Neural crest cell (in vitro differentiated cells): Measurements from ENCODE around the gene GIPC2. TPM values are rescaled to one million over a fixed set of nuclear protein-coding genes. Genes with fewer than 3 reads are reported as not detected.
"Not testable (repeated sequence)": the region's sequence is repeated elsewhere in the genome, so short reads cannot be mapped to it uniquely, and the experiment has no call there.

Experiments
- DNase-seq: peaks from one replicate; pipeline ENCODE4 v3.0.0; 2021; ENCODE audit warnings: low read depth, mixed read lengths, low spot score
- H3K27ac Mint-ChIP-seq: one replicate; pipeline ENCODE4 v1.8.0; 2021; ENCODE audit warnings: mild to moderate bottlenecking, mixed read lengths; ENCODE audit not compliant: unreplicated experiment
- H3K27me3 Mint-ChIP-seq: 2 replicates; pipeline ENCODE4 v1.8.0; 2021; ENCODE audit warnings: low read depth, mild to moderate bottlenecking, mixed read lengths
- H3K36me3 Mint-ChIP-seq: 2 replicates; pipeline ENCODE4 v1.8.0; 2021; ENCODE audit warnings: low read depth, mild to moderate bottlenecking, mixed read lengths
- H3K4me1 Mint-ChIP-seq: 2 replicates; pipeline ENCODE4 v1.8.0; 2021; ENCODE audit warnings: mixed read lengths
- H3K4me3 Mint-ChIP-seq: one replicate; pipeline ENCODE4 v1.8.0; 2021; ENCODE audit warnings: mild to moderate bottlenecking, mixed read lengths
- H3K9me3 Mint-ChIP-seq: 2 replicates; pipeline ENCODE4 v1.8.0; 2021; ENCODE audit warnings: mixed read lengths
- CTCF ChIP-seq: fragments of 200-600 bp; sonication (generic); conservative IDR thresholded peaks from 2 replicates; pipeline ENCODE4 v1.5.0; 2021; ENCODE audit warnings: antibody characterized with exemption, mild to moderate bottlenecking
- total RNA-seq: library from RNA; stranded (reverse); gene quantifications from 2 replicates; pipeline ENCODE4 v1.2.1, GENCODE V29; 2021

The GIPC2 gene
- total RNA-seq, 1 donor from 2014 or later = not detected

GRCh38 chr1:78078358-78078757 is 32.6 kb downstream of the GIPC2 start:
- no peak overlapping the region for H3K4me3 Mint-ChIP-seq
- DNase-seq = no peak
- no peak overlapping the region for H3K27ac Mint-ChIP-seq

GRCh38 chr1:78079580-78079979 is 33.8 kb downstream of the GIPC2 start:
- Mint-ChIP-seq H3K27me3 (no peaks in the 10 kb centered on the region), H3K4me1 (peaks cover 13% of the 10 kb centered on the region), H3K27ac (no peak overlapping the region), H3K9me3 (peaks cover 4% of the 10 kb centered on the region), H3K4me3 (no peak overlapping the region), H3K36me3 (no peaks in the 10 kb centered on the region)
- no peak for TF ChIP-seq CTCF
- DNase-seq = no peak

More at GRCh38 chr1:78078358-78078757, 32.6 kb downstream of the GIPC2 start:
- H3K4me1 Mint-ChIP-seq = peaks cover 13% of the 10 kb centered on the region
- H3K9me3 Mint-ChIP-seq = peaks cover 3% of the 10 kb centered on the region
- no peak for TF ChIP-seq CTCF
- no peaks in the 10 kb centered on the region for H3K27me3 Mint-ChIP-seq
- H3K36me3 Mint-ChIP-seq = no peaks in the 10 kb centered on the region

GRCh38 chr1:78080767-78081166 is 35.0 kb downstream of the GIPC2 start:
- TF ChIP-seq CTCF = no peak
- no peaks in the 10 kb centered on the region for H3K36me3 Mint-ChIP-seq
- peaks cover 8% of the 10 kb centered on the region for H3K9me3 Mint-ChIP-seq
- no peak for DNase-seq
- H3K4me3 Mint-ChIP-seq = no peak overlapping the region
- H3K27ac Mint-ChIP-seq = no peak overlapping the region
- H3K4me1 Mint-ChIP-seq = peaks cover 13% of the 10 kb centered on the region
- no peaks in the 10 kb centered on the region for H3K27me3 Mint-ChIP-seq

- Mint-ChIP-seq H3K4me3 (no peak overlapping the region), H3K4me1 (peaks cover 13% of the 10 kb centered on the region), H3K36me3 (peaks cover 3% of the 10 kb centered on the region), H3K27ac (no peak overlapping the region), H3K27me3 (peaks cover 2% of the 10 kb centered on the region), H3K9me3 (peaks cover 17% of the 10 kb centered on the region)
- no peak for DNase-seq
- no peak for TF ChIP-seq CTCF
Observed at GRCh38 chr1:78081980-78082860, 36.5 kb downstream of the GIPC2 start.

GRCh38 chr1:78084639-78085038 is 38.9 kb downstream of the GIPC2 start:
- H3K27ac Mint-ChIP-seq, H3K4me3 Mint-ChIP-seq, DNase-seq, H3K36me3 Mint-ChIP-seq, H3K4me1 Mint-ChIP-seq, H3K27me3 Mint-ChIP-seq: not testable (repeated sequence)
- peaks cover 14% of the 10 kb centered on the region for H3K9me3 Mint-ChIP-seq

GRCh38 chr1:78086697-78087096 is 40.9 kb downstream of the GIPC2 start:
- no peak overlapping the region for H3K4me3 Mint-ChIP-seq
- no peak overlapping the region for H3K27ac Mint-ChIP-seq
- H3K4me1 Mint-ChIP-seq = no peaks in the 10 kb centered on the region
- H3K27me3 Mint-ChIP-seq = peaks cover 2% of the 10 kb centered on the region
- TF ChIP-seq CTCF = no peak
- DNase-seq = no peak
- H3K36me3 Mint-ChIP-seq = peaks cover 3% of the 10 kb centered on the region
- H3K9me3 Mint-ChIP-seq = peaks cover 14% of the 10 kb centered on the region
